Psoas muscle (tissue), 8 donors: ENCODE results near the gene UBE2H. TPM values are rescaled to one million over a fixed set of nuclear protein-coding genes. Genes with fewer than 3 reads are reported as not detected.
A peak's percentile ranks its signal among the peaks of the same experiment; 100 is the strongest.

Source experiments
- ATAC-seq, 4 donors: fragments of 200-7000 bp; cut with Tn5 transposase; one replicate each; pipeline ENCODE4 v1.9.1; 2020; ENCODE audit warnings: moderate library complexity in 3 of 4, mild to moderate bottlenecking in 2 of 4
- DNase-seq, 2 donors: peaks; one replicate each; pipeline ENCODE4 v3.0.0-alpha.2; 2020
- H3K27ac ChIP-seq: fragments of 200-600 bp; one replicate; pipeline ENCODE4 v1.8.0; 2022
- H3K27me3 ChIP-seq, 3 donors: fragments of 200-600 bp in 1 of 3; one replicate each; pipeline versions ENCODE4 v1.6.1 to v1.8.0; 2013 to 2022; ENCODE audit warnings: low read length in 2 of 3, mild to moderate bottlenecking in 2 of 3, moderate library complexity in 1 of 3; ENCODE audit not compliant: insufficient read depth in 3 of 3
- H3K36me3 ChIP-seq, 2 donors: fragments of 200-600 bp in 1 of 2; one replicate each; pipeline versions ENCODE4 v1.6.1 to v1.8.0; 2013 to 2022; ENCODE audit warnings: low read depth in 1 of 2, mild to moderate bottlenecking in 1 of 2, moderate library complexity in 1 of 2; ENCODE audit not compliant: insufficient read depth in 1 of 2
- H3K4me1 ChIP-seq: fragments of 200-600 bp; one replicate; pipeline ENCODE4 v1.8.0; 2022
- H3K4me3 ChIP-seq: fragments of 200-600 bp; one replicate; pipeline ENCODE4 v1.8.0; 2022; ENCODE audit warnings: mild to moderate bottlenecking
- H3K9me3 ChIP-seq: fragments of 200-600 bp; one replicate; pipeline ENCODE4 v1.8.0; 2022
- WGBS, 3 donors: extraction: QIAGEN DNeasy Blood & Tissue Kit; methylation state at CpG; one replicate each; pipeline versions ENCODE4 v1.1.6 to v1.1.7; 2013; 5-methylcytosine and 5-hydroxymethylcytosine counted together
- intact Hi-C, 2 donors: fragments of 100-400 bp; cut with DNase I; formaldehyde crosslinking; loops; one replicate each; pipeline versions ENCODE4 v1.11.0 to v1.14.2; 2022
- polyA plus RNA-seq, 3 donors: library from polyadenylated mRNA; stranded (reverse); fragments of 200-250 nt; gene quantifications; one replicate each; pipeline ENCODE4 v1.2.3, GENCODE V29; 2013
- total RNA-seq, 4 donors: library from RNA; stranded (reverse); fragmentation: NEBNext Ultra II Directional in 2 of 4; extraction: Animal tissue kit (Norgen Biotek cat#: 25700) in 2 of 4; gene quantifications; one replicate each; pipeline versions ENCODE4 v1.2.1 to v1.2.4, GENCODE V29; 2021 to 2023
- TF ChIP-seq, protein P1 (sequence below): fragments of 200-600 bp; IDR thresholded peaks from one replicate; pipeline ENCODE4 v1.8.0; 2022; ENCODE audit warnings: antibody characterized with exemption
- donor health status: healthy with polysubstance abuse.
- donor health status: DM: no; HTN: no; CAD: no; lungs with moderate emphysema.
- donor health status: Bipolar disorder and iron deficiency.
- donor health status: healthy.
- donor health status: DM: yes; HTN: yes; CAD: no.
- donor health status: DM: no; HTN: no; CAD: no.
- donor health status: DM: no; HTN: no; CAD: no.
- donor health status: DM: yes; HTN: yes; CAD: no.

The UBE2H gene
- total and polyA plus RNA-seq, 7 donors, result 17.3 to 115 (median 77.3) TPM

DNA sequence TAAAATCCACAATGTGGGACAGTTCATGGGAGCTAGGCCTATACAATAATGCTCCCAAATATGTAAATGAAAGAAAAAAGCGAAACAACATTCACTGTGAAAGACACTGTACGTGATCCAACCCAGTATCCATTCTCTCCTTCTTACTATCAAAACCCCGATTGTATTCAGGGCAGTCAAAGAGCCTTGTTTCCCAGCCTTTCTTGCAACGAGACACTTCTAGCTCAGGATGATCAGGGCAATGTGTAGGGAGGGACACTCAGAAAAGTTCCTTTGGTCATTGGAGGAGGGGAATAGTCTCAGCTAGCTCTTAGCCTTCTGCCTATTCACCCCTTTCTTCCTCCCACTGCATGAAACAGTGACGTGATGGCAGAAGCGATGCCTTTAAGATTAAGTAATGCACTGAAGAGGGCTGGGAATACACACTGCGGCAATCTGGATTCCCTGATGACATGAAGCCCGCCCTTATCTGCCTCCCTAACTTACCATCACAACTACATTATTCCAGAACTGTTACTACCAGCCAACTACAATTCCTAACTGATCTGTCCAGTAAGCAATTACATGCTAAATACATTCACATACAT is 27.3 kb downstream of the UBE2H start:
- Histone ChIP-seq H3K36me3 (peaks cover 0 to 12% of the 10 kb centered on the region in 2 donors), H3K27ac (peak overlapping the region; percentile 64), H3K4me3 (no peak overlapping the region), H3K4me1 (peaks cover 41% of the 10 kb centered on the region), H3K27me3 (no peaks in the 10 kb centered on the region), H3K9me3 (no peaks in the 10 kb centered on the region)
- WGBS, 3 donors, result 58 to 79% (median 63%) methylated on average over 8 of the region's 8 CpGs
- ATAC-seq (peak; percentile 46 to 60 (median 58)), DNase-seq (no peak)
- intact Hi-C loops, result loop anchor here in 1 of 2 donors (10.0 kb wide), 1 partner anchor 51 kb away; no protein-coding TSS in a partner anchor
- TF ChIP-seq, protein P1, sequence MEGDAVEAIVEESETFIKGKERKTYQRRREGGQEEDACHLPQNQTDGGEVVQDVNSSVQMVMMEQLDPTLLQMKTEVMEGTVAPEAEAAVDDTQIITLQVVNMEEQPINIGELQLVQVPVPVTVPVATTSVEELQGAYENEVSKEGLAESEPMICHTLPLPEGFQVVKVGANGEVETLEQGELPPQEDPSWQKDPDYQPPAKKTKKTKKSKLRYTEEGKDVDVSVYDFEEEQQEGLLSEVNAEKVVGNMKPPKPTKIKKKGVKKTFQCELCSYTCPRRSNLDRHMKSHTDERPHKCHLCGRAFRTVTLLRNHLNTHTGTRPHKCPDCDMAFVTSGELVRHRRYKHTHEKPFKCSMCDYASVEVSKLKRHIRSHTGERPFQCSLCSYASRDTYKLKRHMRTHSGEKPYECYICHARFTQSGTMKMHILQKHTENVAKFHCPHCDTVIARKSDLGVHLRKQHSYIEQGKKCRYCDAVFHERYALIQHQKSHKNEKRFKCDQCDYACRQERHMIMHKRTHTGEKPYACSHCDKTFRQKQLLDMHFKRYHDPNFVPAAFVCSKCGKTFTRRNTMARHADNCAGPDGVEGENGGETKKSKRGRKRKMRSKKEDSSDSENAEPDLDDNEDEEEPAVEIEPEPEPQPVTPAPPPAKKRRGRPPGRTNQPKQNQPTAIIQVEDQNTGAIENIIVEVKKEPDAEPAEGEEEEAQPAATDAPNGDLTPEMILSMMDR, result no peak

DNA sequence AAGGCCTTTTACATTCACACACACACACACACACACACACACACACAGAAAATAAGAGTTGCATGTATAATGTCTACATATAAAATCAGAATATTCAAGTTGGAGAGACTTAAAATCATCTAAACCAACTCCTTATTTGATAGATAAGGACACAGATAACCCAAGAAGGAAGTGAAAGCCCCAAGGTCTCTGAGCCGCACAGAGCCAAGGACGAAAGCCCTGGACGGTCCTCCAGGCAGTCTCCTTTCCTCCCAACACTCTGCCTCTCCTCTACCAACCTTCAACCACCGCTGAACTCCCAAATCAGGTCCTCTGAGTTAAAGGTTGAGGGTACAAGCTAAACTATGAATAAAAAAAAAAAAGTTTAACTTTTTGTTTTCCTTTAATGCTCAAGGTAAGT is 28.2 kb downstream of the UBE2H start:
- TF ChIP-seq, protein P1, result no peak
- 80 to 92% (median 85%) methylated on average over 4 of the region's 4 CpGs for WGBS, 3 donors
- Histone ChIP-seq H3K9me3 (no peaks in the 10 kb centered on the region), H3K27me3 (no peaks in the 10 kb centered on the region), H3K4me1 (peaks cover 44% of the 10 kb centered on the region), H3K4me3 (no peak overlapping the region), H3K36me3 (peaks cover 0 to 12% of the 10 kb centered on the region in 2 donors), H3K27ac (peak overlapping the region; percentile 64)
- DNase-seq (no peak), ATAC-seq (no peak)
- intact Hi-C loops, result loop anchor here in 1 of 2 donors (10.0 kb wide), 1 partner anchor 50 kb away; no protein-coding TSS in a partner anchor

DNA sequence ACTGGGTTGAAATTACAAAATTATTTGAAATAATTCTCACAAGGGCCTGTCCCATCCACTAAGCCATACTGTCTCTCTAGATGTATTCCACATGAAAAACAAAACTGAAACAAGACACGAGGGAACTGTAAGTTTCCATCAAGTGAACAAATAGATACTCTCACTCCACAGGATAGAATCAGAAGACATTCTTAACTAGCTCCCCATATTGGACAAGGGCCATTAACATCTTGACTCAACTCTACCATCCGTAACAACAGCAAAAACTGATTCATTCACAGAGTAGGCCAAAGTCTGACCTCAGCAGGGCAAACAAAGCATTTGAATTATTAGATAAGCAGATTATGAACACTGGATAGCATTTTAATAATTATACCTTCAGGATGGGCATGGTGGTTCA is 29.1 kb downstream of the UBE2H start:
- Histone ChIP-seq H3K27me3 (no peaks in the 10 kb centered on the region), H3K4me3 (no peak overlapping the region), H3K9me3 (no peaks in the 10 kb centered on the region), H3K27ac (peak overlapping the region; percentile 57), H3K36me3 (peaks cover 0 to 10% of the 10 kb centered on the region in 2 donors), H3K4me1 (peaks cover 52% of the 10 kb centered on the region)
- TF ChIP-seq, protein P1, result no peak
- intact Hi-C loops, result loop anchor here in 1 of 2 donors (10.0 kb wide), 1 partner anchor 49 kb away; no protein-coding TSS in a partner anchor
- WGBS, 3 donors, result 17 to 49% (median 21%) methylated on average over 2 of the region's 2 CpGs
- DNase-seq (no peak), ATAC-seq (peak; percentile 30 to 72 (median 60))

DNA sequence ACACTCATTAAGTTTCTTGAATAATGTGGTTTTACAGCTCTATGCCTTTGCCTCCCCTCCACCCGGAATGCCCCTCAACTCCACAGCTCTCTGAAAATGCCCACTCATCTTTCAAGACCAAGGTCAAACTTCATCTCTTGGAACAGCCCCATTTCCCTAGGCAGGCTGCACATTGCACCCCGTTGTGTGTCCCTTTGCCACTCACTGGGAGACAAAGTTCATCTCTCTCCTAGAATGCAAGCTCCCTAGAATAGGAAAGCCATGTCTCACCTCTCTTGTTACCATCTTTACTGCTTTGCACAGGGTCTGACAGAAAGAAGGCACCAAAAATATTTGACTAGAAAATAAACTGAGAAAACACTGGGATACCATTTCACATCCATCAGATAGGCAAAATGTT is 33.3 kb downstream of the UBE2H start:
- peaks cover 77% of the 10 kb centered on the region for H3K4me1 ChIP-seq
- TF ChIP-seq, protein P1, result no peak
- H3K27ac ChIP-seq, result peak overlapping the region; percentile 44

DNA sequence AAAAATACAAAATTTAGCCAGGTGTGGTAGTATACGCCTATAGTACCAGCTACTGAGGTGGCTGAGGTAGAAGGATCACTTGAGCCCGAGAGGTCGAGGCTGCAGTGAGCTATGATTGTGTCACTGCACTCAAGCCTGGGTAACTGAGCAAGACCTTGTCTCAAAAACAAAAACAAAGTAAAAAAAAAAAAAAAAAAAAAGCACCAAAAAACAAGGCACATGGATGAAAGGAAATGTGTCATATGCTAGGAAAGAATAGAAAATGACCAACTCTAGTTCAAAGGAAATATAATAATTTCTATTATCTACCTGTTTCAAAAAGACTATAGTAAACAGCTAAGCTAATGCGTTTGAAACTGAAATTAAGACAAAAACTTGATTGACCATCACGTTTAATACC is 33.8 kb downstream of the UBE2H start:
- no peaks in the 10 kb centered on the region for H3K9me3 ChIP-seq
- TF ChIP-seq, protein P1, result no peak
- H3K27ac ChIP-seq, result peak overlapping the region; percentile 44
- DNase-seq, result no peak
- H3K4me3 ChIP-seq, result no peak overlapping the region
- ATAC-seq, result no peak
- H3K36me3 ChIP-seq, result no peaks in the 10 kb centered on the region
- no peaks in the 10 kb centered on the region for H3K27me3 ChIP-seq
- H3K4me1 ChIP-seq, result peaks cover 79% of the 10 kb centered on the region
- whole genome bisulfite sequencing, 3 donors, result 76 to 83% (median 77%) methylated on average over 5 of the region's 5 CpGs
- intact Hi-C loops, result no loop called here

More for the DNA sequence above, 33.3 kb downstream of the UBE2H start:
- no peaks in the 10 kb centered on the region for H3K27me3 ChIP-seq
- H3K36me3 ChIP-seq, result no peaks in the 10 kb centered on the region
- DNase-seq (no peak), ATAC-seq (no peak)
- 68 to 81% (median 68%) methylated on average over 2 of the region's 2 CpGs for WGBS, 3 donors
- no peaks in the 10 kb centered on the region for H3K9me3 ChIP-seq
- H3K4me3 ChIP-seq, result no peak overlapping the region
- intact Hi-C loops, result no loop called here
